ACC112 (cell line): ENCODE results near the gene NCAPG2.

Source experiments
- H2AFZ ChIP-seq: fragments of 200-600 bp; sonication (generic); one replicate; pipeline ENCODE4 v1.6.0; 2017; ENCODE audit warnings: antibody characterized with exemption, low read length; ENCODE audit not compliant: unreplicated experiment
- H3K27ac ChIP-seq: fragments of 200-600 bp; sonication (generic); 2 replicates; pipeline ENCODE4 v1.5.1; 2014; ENCODE audit warnings: low read depth, mild to moderate bottlenecking, antibody characterized with exemption, low read length, moderate library complexity
- H3K27me3 ChIP-seq: fragments of 200-600 bp; sonication (generic); 2 replicates; pipeline ENCODE4 v1.6.1; 2014; ENCODE audit warnings: mild to moderate bottlenecking, antibody characterized with exemption, low read length, moderate library complexity, mixed read lengths; ENCODE audit not compliant: insufficient read depth
- H3K36me3 ChIP-seq: fragments of 200-600 bp; sonication (generic); 2 replicates; pipeline ENCODE4 v1.6.1; 2016; ENCODE audit warnings: mild to moderate bottlenecking, antibody characterized with exemption, low read length, moderate library complexity, mixed read lengths; ENCODE audit not compliant: insufficient read depth
- H3K4me1 ChIP-seq: fragments of 200-600 bp; sonication (generic); one replicate; pipeline ENCODE4 v1.6.1; 2016; ENCODE audit warnings: low read length, mixed read lengths; ENCODE audit not compliant: insufficient read depth, unreplicated experiment, control insufficient read depth
- H3K4me3 ChIP-seq: fragments of 200-600 bp; sonication (generic); 2 replicates; pipeline ENCODE4 v1.5.1; 2014; ENCODE audit warnings: mild to moderate bottlenecking, low read depth, low read length
- H3K79me2 ChIP-seq: fragments of 200-600 bp; sonication (generic); one replicate; pipeline ENCODE4 v1.6.0; 2016; ENCODE audit warnings: low read length; ENCODE audit not compliant: control insufficient read depth, unreplicated experiment, insufficient read depth

NCAPG2 gene

DNA sequence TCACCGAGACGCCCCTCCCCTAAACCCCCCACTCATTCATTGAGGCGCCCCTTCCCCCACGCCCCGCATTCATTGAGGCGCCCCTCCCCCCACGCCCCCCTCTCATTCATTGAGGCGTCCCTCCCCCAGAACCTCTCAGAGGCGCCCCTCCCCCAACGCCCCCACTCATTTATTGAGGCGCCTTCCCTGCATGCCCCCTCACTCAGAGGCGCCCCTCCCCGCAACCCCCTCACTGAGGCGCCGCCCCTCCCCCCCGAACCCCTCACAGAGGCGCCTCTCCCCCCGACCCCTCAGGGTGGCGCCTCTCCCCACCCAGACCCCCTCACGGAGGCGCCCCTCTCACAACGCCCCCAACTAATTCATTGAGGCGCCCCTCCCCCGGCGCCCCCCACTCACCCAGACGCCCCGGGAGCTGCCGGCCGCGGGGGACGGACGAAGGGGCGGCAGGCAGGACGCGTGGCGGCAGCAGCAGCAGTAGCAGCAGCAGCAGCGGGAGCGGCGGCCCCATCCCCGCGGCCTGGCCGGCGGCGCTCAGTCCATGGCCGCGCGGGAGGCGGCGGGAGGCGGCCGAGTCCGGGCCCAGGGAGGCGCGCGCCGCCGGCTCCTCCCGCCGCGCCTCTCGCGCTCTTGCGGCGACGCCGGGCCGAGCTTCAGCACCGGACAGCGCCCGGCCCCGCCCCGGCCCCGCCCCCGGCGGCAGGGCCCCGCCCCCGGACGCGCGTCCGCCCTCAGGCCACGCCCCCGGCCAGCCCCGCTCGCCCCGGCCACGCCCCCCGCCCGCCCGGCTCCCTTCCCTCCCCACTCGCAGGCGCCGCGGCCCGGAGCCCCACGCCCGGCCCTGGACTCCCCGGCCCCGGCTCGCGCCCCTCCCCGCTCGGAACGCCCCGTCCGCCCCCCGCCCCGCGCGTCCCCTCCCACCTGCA, 117.2 kb downstream of the NCAPG2 start, which contains the start of gene PTPRN2:
Gene PTPRN2, minus strand, starts transcription at position 662 of the 923 bp plus-strand sequence.
- H3K27me3 ChIP-seq: peaks cover 75% of the 10 kb centered on the region
- H3K4me3 ChIP-seq: peak within 1 kb of the TSS; percentile 53; the same call in 1 of the 2 replicates

DNA sequence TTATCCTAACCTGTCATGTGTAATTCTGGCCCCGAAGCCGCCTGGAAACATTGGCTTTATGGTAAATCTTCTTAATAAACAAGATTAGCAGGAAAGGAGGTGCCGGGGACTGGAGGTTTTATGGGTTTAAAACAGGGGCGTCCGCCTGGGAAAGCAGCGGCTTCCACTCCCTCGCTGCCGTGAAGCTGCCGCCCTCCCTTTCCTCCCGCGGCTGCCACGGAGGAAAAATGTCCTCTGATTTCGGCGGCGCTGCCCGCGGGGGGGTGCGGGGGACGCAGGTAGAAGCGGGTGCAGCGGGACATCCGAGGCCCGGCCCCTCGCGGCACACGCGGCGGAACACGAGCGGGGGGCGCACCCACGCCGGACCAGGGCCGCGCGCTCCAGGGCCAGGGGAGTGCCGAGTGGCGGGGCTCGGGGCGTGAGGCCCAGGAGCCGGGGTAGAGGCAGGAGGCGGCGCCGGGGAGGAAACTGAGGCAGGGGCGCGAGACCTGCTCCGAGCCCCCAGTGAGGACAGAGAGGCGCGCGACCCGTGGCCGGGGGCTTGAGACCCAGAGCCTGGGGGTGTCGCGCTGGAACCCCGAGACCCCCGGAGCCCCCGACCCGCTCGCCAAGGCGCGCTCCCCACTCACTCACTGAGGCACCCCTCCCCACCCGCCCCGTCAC, 118.0 kb downstream of the NCAPG2 start:
- Histone ChIP-seq H3K27me3 (peaks cover 77% of the 10 kb centered on the region), H3K36me3 (no peaks in the 10 kb centered on the region), H3K27ac (no peak overlapping the region), H3K79me2 (no peaks in the 10 kb centered on the region), H3K4me1 (no peaks in the 10 kb centered on the region), H3K4me3 (no peak overlapping the region), H2AFZ (no peak overlapping the region)

More for the DNA sequence above, 117.2 kb downstream of the NCAPG2 start, which contains the start of gene PTPRN2:
- H2AFZ ChIP-seq: no peak within 1 kb of the TSS
- H3K79me2 ChIP-seq: no peaks in the 10 kb centered on the region
- H3K4me1 ChIP-seq: no peaks in the 10 kb centered on the region
- H3K36me3 ChIP-seq: no peaks in the 10 kb centered on the region
- no peak within 1 kb of the TSS for H3K27ac ChIP-seq

DNA sequence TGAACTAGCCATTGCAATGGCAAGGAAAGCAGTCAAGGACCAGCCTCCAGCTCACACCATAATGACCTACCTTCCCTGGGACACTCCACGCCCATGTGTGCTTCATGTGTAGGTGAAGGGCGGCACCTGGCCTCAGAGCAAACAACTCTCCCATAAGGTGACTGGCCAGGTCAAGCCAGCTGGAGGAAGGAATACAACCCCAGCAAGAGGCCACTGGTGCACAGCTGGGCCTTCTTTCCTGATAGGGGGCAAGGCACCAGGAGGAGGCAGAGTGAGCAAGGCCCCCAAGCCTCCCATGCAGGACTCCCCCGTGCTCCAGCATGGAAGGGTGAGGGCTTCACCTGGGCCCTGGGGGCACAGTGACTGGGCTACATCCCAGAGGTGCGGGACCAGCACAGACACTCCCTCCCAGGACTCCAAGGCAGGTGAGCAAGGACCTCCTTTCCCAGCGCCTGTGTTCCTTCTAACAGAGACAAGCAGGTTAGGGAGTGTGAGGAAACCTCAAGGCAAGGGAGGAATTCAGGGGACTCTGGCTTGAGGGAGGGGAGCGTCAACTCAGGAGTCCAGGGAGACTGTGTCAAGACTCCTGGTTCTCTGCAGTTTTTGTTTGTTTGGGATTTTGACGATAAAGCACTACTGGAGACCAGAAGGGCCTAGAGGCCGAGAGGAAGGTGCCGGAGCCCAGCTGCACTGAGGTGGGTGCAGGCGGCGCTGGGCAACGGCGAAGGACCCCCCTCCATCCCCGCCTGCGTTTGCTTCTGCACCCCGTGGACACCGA, 118.7 kb downstream of the NCAPG2 start:
- peaks cover 81% of the 10 kb centered on the region for H3K27me3 ChIP-seq
- no peaks in the 10 kb centered on the region for H3K4me1 ChIP-seq
- H2AFZ ChIP-seq: no peak overlapping the region
- H3K36me3 ChIP-seq: no peaks in the 10 kb centered on the region
- H3K27ac ChIP-seq: no peak overlapping the region
- no peaks in the 10 kb centered on the region for H3K79me2 ChIP-seq
- no peak overlapping the region for H3K4me3 ChIP-seq

GRCh38 chr7:158584407-158584806, 120.2 kb downstream of the NCAPG2 start:
- Histone ChIP-seq H3K79me2 (no peaks in the 10 kb centered on the region), H3K4me1 (no peaks in the 10 kb centered on the region), H2AFZ (no peak overlapping the region), H3K27ac (no peak overlapping the region), H3K27me3 (peaks cover 79% of the 10 kb centered on the region), H3K4me3 (no peak overlapping the region), H3K36me3 (no peaks in the 10 kb centered on the region)

- no peaks in the 10 kb centered on the region for H3K4me1 ChIP-seq
- no peak overlapping the region for H2AFZ ChIP-seq
- H3K4me3 ChIP-seq: no peak overlapping the region
- H3K27me3 ChIP-seq: peaks cover 75% of the 10 kb centered on the region
- no peak overlapping the region for H3K27ac ChIP-seq
- no peaks in the 10 kb centered on the region for H3K36me3 ChIP-seq
- no peaks in the 10 kb centered on the region for H3K79me2 ChIP-seq
These were observed 120.8 kb downstream of the NCAPG2 start for GRCh38 chr7:158583810-158584209.

DNA sequence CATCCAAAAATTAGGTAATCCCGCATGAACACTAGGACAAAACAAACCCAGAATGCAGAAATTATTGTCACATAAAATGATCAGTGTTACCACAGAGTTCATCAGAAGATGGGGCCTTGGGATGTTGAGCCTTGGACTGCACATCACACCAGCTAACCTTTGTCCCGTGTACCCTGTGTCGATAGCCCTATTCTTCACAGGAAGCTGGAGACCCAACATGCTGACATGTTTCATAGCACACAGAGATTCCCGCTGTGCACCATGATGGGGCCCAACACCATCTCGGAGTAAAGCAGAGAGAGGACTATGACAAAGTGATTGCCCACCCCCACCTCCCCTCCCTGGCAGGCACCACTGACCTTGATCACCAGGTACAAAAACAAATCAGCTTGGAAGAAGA, 121.5 kb downstream of the NCAPG2 start:
- Histone ChIP-seq H3K27ac (no peak overlapping the region), H3K79me2 (no peaks in the 10 kb centered on the region), H3K4me1 (no peaks in the 10 kb centered on the region), H3K36me3 (no peaks in the 10 kb centered on the region), H2AFZ (no peak overlapping the region), H3K4me3 (no peak overlapping the region), H3K27me3 (peaks cover 68% of the 10 kb centered on the region)

GRCh38 chr7:158582089-158582456, 122.5 kb downstream of the NCAPG2 start:
- no peaks in the 10 kb centered on the region for H3K4me1 ChIP-seq
- no peaks in the 10 kb centered on the region for H3K36me3 ChIP-seq
- no peaks in the 10 kb centered on the region for H3K79me2 ChIP-seq
- no peak overlapping the region for H3K27ac ChIP-seq
- H3K4me3 ChIP-seq: no peak overlapping the region
- H2AFZ ChIP-seq: no peak overlapping the region
- peaks cover 66% of the 10 kb centered on the region for H3K27me3 ChIP-seq

- no peaks in the 10 kb centered on the region for H3K79me2 ChIP-seq
- no peaks in the 10 kb centered on the region for H3K36me3 ChIP-seq
- H3K4me1 ChIP-seq: no peaks in the 10 kb centered on the region
- H3K27me3 ChIP-seq: peaks cover 62% of the 10 kb centered on the region
- H3K27ac ChIP-seq: no peak overlapping the region
- H2AFZ ChIP-seq: no peak overlapping the region
- no peak overlapping the region for H3K4me3 ChIP-seq
These were observed 123.0 kb downstream of the NCAPG2 start for GRCh38 chr7:158581440-158582088.
